ENCODE measurements around the gene KRTAP9-1. TPM values are rescaled to one million over a fixed set of nuclear protein-coding genes. Genes with fewer than 3 reads are reported as not detected.

KRTAP9-1 gene
- total and polyA plus RNA-seq, 2 donors from 2014 or later: not detected

DNA sequence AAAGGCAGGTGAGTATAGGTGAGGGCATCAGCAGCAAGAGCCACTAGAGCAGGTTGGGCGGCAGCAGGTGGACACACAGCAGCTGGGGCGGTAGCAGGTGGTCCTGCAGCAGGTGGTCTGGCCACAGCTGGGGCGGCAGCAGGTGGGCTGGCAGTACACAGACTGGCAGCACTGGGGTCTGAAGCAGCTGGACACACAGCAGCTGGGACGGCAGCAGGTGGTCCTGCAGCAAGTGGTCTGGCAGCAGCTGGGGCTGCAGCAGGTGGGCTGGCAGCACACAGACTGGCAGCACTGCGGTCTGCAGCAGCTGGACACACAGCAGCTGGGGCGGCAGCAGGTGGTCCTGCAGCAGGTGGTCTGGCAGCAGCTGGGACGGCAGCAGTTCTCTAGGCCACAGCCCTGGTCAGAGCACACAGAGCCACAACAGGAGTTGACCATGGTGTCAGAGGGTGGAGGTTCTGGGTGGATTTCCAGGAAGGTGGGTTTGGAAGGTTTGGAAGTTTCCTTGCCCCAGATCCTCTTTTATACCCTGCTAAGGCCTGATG is 11.9 kb upstream of the KRTAP9-1 start, which contains the start of gene KRTAP4-2:
TSS of gene KRTAP4-2 (minus strand) at position 495 of the 545 bp plus-strand sequence. CDS start at position 438, 57 bp downstream.
- DNase-seq: no peak
- no peaks in the 10 kb centered on the region for H3K9me3 ChIP-seq (ENCODE audit: control insufficient read depth in 2 of 3, insufficient read depth in 1 of 3, low read length in 3 of 3)
- intact Hi-C loops (cut with DNase I): no loop called here
- H3K27ac ChIP-seq (ENCODE audit: low read depth in 2 of 2, low read length in 2 of 2): no peak within 1 kb of the TSS
- H3K4me3 ChIP-seq (ENCODE audit: low read length in 3 of 3): no peak within 1 kb of the TSS
- H3K27me3 ChIP-seq (ENCODE audit: control insufficient read depth, insufficient read depth, low read length): no peaks in the 10 kb centered on the region
- H3K9ac ChIP-seq (ENCODE audit: low read length in 3 of 3): no peak within 1 kb of the TSS
- no peak for FAIRE-seq
- TF ChIP-seq CTCF (IDR thresholded peaks at IDR 0.05; ENCODE audit: borderline replicate concordance, extremely low read depth, insufficient read depth): no peak
- no peaks in the 10 kb centered on the region for H3K36me3 ChIP-seq (ENCODE audit: control insufficient read depth in 2 of 3, insufficient read depth in 3 of 3, low read length in 3 of 3)
- H3K4me1 ChIP-seq (ENCODE audit: control insufficient read depth in 2 of 3, insufficient read depth in 2 of 3, low read depth in 1 of 3, low read length in 3 of 3): no peaks in the 10 kb centered on the region

DNA sequence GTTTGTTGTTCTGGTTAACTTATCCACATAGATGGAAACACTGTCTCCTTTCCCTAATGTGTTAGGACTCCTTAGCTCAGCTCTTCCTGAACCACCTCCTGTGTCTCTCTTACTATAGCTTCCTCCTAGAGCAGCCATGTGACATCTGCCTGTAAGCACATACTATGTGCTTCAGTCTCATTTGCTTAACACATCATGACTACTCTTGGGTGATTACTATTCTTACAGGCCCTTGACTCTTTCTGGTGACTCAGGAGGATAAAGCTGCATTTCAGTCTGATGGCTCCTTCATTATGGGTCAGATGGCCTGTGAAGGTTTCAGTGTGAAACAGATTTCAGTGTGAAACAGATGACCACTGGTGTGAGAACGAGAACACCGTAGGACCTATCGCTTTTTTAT is 11.3 kb upstream of the KRTAP9-1 start:
- no peak for TF ChIP-seq CTCF (IDR thresholded peaks at IDR 0.05; ENCODE audit: borderline replicate concordance, extremely low read depth, insufficient read depth)
- Histone ChIP-seq H3K9ac (ENCODE audit: low read length in 3 of 3) (no peak overlapping the region), H3K36me3 (ENCODE audit: control insufficient read depth in 2 of 3, insufficient read depth in 3 of 3, low read length in 3 of 3) (no peaks in the 10 kb centered on the region), H3K9me3 (ENCODE audit: control insufficient read depth in 2 of 3, insufficient read depth in 1 of 3, low read length in 3 of 3) (no peaks in the 10 kb centered on the region), H3K4me3 (ENCODE audit: low read length in 3 of 3) (no peak overlapping the region), H3K27ac (ENCODE audit: low read depth in 2 of 2, low read length in 2 of 2) (no peak overlapping the region), H3K4me1 (ENCODE audit: control insufficient read depth in 2 of 3, insufficient read depth in 2 of 3, low read depth in 1 of 3, low read length in 3 of 3) (no peaks in the 10 kb centered on the region), H3K27me3 (ENCODE audit: control insufficient read depth, insufficient read depth, low read length) (no peaks in the 10 kb centered on the region)
- FAIRE-seq (no peak), DNase-seq (no peak)
- intact Hi-C loops (cut with DNase I): no loop called here

DNA sequence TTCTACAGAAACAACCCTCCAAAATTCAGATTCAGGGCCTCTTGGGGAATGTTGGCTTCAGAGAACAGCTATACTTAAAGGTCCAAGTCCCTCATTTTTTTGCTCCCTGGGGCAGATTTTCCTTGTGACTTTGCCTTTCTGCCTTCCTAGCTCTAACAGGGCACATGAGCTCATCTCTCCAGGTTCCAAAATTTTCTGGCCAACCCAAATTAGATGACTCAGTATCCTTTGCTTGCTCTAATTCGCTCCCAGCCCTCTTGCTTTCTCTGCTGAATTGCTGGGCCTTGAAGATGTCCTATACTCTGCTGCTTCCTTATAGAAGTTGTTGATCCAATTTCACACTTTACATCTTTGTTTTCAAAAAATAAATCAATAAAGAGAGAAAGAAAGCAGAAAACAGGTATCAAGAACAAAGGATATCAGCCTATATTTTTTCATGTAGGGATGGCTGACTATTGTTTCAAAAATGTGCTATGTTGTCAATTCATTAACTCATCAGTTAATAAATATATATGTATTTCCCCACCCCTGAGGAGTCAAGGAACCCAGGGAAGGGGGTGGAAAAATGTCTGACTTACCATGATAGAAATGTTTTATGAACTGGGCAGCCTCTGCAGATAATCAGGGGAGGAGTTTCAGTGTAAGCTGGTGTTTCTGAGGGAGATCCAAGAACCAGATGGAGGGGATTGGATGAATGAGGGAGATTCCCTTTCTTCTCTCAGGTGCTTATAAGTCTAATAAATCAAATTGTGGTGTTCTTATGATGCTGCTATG is 10.7 kb upstream of the KRTAP9-1 start:
- no peak for DNase-seq
- no peak for FAIRE-seq
- H3K27ac ChIP-seq (ENCODE audit: low read depth in 2 of 2, low read length in 2 of 2): no peak overlapping the region
- no peaks in the 10 kb centered on the region for H3K4me1 ChIP-seq (ENCODE audit: control insufficient read depth in 2 of 3, insufficient read depth in 2 of 3, low read depth in 1 of 3, low read length in 3 of 3)
- H3K27me3 ChIP-seq (ENCODE audit: control insufficient read depth, insufficient read depth, low read length): no peaks in the 10 kb centered on the region
- no peak overlapping the region for H3K4me3 ChIP-seq (ENCODE audit: low read length in 3 of 3)
- no peak for TF ChIP-seq CTCF (IDR thresholded peaks at IDR 0.05; ENCODE audit: borderline replicate concordance, extremely low read depth, insufficient read depth)
- H3K36me3 ChIP-seq (ENCODE audit: control insufficient read depth in 2 of 3, insufficient read depth in 3 of 3, low read length in 3 of 3): no peaks in the 10 kb centered on the region
- H3K9me3 ChIP-seq (ENCODE audit: control insufficient read depth in 2 of 3, insufficient read depth in 1 of 3, low read length in 3 of 3): no peaks in the 10 kb centered on the region
- intact Hi-C loops (cut with DNase I): no loop called here
- H3K9ac ChIP-seq (ENCODE audit: low read length in 3 of 3): no peak overlapping the region

Data from kidney (tissue), 14 donors.